ENCODE measurements around the gene HOXC9. TPM values are rescaled to one million over a fixed set of nuclear protein-coding genes. Genes with fewer than 3 reads are reported as not detected.

Gene HOXC9
- total RNA-seq, 1 donor from 2014 or later = not detected

GRCh38 chr12:54032086-54032619, 32.2 kb downstream of the HOXC9 start:
- H3K4me3 Mint-ChIP-seq = peak overlapping the region; percentile 28
- ATAC-seq (ENCODE audit: low read depth) (no peak), DNase-seq (no peak)
- peaks cover 57% of the 10 kb centered on the region for H3K27me3 Mint-ChIP-seq
- peaks cover 30% of the 10 kb centered on the region for H3K4me1 Mint-ChIP-seq
- TF ChIP-seq CTCF (IDR thresholded peaks at IDR 0.05) = no peak
- no peak overlapping the region for H3K27ac Mint-ChIP-seq
- POLR2A ChIA-PET = interaction anchor here (0.5 to 1.5 kb wide), 6 partner anchors 21 to 176 kb away, joined by 4 to 7 read pairs (median 5); partner anchors contain the start of genes HOXC4 and SMUG1
- intact Hi-C loops (cut with micrococcal nuclease) = loop anchor here (1.0 to 5.0 kb wide), 6 partner anchors 25 to 175 kb away; no protein-coding TSS in a partner anchor
- no peaks in the 10 kb centered on the region for H3K36me3 Mint-ChIP-seq (ENCODE audit: low read depth)
- no peaks in the 10 kb centered on the region for H3K9me3 Mint-ChIP-seq
- CTCF ChIA-PET = interaction anchor here (0.6 to 6.3 kb wide), 17 partner anchors 9 to 183 kb away, joined by 3 to 98 read pairs (median 7); partner anchors contain the start of genes HOXC4, HOXC8 and SMUG1

DNA sequence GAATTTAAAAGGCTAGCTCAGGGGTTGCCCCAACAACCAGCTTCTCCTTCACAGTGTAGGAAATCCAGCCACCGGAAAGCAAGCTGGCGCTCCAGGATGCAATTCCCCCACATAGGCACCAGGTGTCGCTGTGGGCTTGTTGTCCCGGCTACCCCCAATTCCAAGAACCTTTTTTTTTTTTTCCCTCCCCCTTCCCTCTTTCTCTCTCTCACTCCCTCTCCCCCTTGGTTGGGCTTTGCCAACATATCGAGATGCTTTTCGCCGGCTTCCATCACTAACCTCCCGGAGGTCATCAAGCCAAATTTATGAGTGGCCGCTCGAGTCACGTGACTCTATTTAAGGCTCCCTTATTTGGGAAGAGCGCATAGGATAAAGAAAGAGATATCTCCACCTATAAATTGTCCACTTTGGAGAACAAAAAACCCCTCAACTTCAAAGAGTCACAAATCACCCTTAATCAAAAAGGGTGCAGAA, 32.7 kb downstream of the HOXC9 start, which contains the start of gene HOXC5:
Gene HOXC5 (plus strand): TSS at position 424 of the 474 bp plus-strand sequence. CDS start 73 bp downstream, outside the sequence.
- Mint-ChIP-seq H3K27ac (peak within 1 kb of the TSS; percentile 24), H3K27me3 (peaks cover 57% of the 10 kb centered on the region), H3K36me3 (ENCODE audit: low read depth) (no peaks in the 10 kb centered on the region), H3K9me3 (no peaks in the 10 kb centered on the region), H3K4me1 (peaks cover 30% of the 10 kb centered on the region), H3K4me3 (peak within 1 kb of the TSS; percentile 70)
- CTCF ChIA-PET = interaction anchor here (0.6 to 6.3 kb wide), 19 partner anchors 8 to 182 kb away, joined by 3 to 98 read pairs (median 4); partner anchors contain the start of genes HOXC4, HOXC8 and SMUG1
- POLR2A ChIA-PET = interaction anchor here (0.5 to 1.5 kb wide), 6 partner anchors 21 to 175 kb away, joined by 4 to 7 read pairs (median 5); partner anchors contain the start of genes HOXC4 and SMUG1
- DNase-seq (peak; percentile 51), ATAC-seq (ENCODE audit: low read depth) (peak; percentile 63)
- peak; percentile 66 for TF ChIP-seq CTCF (IDR thresholded peaks at IDR 0.05)
- intact Hi-C loops (cut with micrococcal nuclease) = loop anchor here (1.0 to 5.0 kb wide), 6 partner anchors 26 to 175 kb away; no protein-coding TSS in a partner anchor

GRCh38 chr12:54033106-54033979, 33.4 kb downstream of the HOXC9 start:
- DNase-seq (no peak), ATAC-seq (ENCODE audit: low read depth) (no peak)
- Mint-ChIP-seq H3K36me3 (ENCODE audit: low read depth) (no peaks in the 10 kb centered on the region), H3K9me3 (no peaks in the 10 kb centered on the region), H3K27ac (no peak overlapping the region), H3K4me1 (peaks cover 30% of the 10 kb centered on the region), H3K27me3 (peaks cover 58% of the 10 kb centered on the region), H3K4me3 (peak overlapping the region; percentile 70)
- CTCF ChIA-PET = interaction anchor here (0.9 to 6.3 kb wide), 12 partner anchors 16 to 182 kb away, joined by 3 to 98 read pairs (median 8); partner anchors contain the start of genes HOXC4, HOXC8 and SMUG1
- TF ChIP-seq CTCF (IDR thresholded peaks at IDR 0.05) = no peak
- POLR2A ChIA-PET = interaction anchor here (0.5 to 1.5 kb wide), 5 partner anchors 20 to 175 kb away, joined by 3 to 7 read pairs (median 4); partner anchors contain the start of genes HOXC4 and SMUG1
- intact Hi-C loops (cut with micrococcal nuclease) = loop anchor here (2.0 to 5.0 kb wide), 3 partner anchors 27 to 71 kb away; no protein-coding TSS in a partner anchor

DNA sequence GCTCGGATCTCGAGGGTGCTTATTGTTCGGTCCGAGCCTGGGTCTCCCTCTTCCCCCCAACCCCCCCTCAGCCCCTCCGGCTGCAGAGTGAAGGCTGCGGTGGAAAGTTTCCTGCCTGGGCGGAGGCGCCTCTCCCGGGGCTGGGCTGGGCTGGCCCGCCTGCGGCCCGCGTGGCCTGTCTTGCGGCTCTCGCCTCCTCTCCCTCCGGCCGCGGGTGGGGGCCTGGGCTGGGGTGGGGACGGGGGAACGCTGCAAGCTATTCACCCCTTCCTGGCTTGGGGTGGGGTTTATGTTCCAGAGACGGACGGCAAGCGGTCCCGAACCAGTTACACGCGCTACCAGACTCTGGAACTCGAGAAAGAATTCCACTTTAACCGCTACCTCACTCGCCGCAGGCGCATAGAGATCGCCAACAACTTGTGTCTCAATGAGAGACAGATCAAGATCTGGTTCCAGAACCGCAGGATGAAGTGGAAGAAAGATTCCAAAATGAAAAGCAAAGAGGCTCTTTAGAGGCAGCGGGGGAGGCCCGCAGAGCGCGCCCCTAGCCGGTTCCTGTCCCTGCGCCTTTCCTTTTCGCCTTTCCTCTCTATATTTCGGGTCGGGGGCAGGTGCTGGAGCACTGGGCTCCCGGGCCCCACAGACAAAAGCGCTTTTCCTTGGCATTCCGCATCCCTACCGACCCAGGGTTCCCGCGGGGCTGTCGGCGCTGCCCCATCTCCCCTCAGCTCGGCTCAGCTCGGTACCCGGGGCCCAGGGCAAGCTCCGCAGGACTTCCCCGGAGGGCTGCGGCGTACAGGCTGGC, 34.2 kb downstream of the HOXC9 start:
- TF ChIP-seq CTCF (IDR thresholded peaks at IDR 0.05) = no peak
- ChIA-PET POLR2A (interaction anchor here (1.4 kb wide), 1 partner anchor 155 kb away, joined by 3 read pairs; the partner anchor contains the start of gene SMUG1), CTCF (interaction anchor here (0.8 to 6.3 kb wide), 3 partner anchors 18 to 167 kb away, joined by 4 to 98 read pairs (median 6); partner anchors contain the start of gene SMUG1)
- H3K36me3 Mint-ChIP-seq (ENCODE audit: low read depth) = no peaks in the 10 kb centered on the region
- peaks cover 61% of the 10 kb centered on the region for H3K27me3 Mint-ChIP-seq
- no peak overlapping the region for H3K27ac Mint-ChIP-seq
- H3K9me3 Mint-ChIP-seq = no peaks in the 10 kb centered on the region
- peak overlapping the region; percentile 71 for H3K4me3 Mint-ChIP-seq
- no peak for DNase-seq
- intact Hi-C loops (cut with micrococcal nuclease) = loop anchor here (2.0 to 5.0 kb wide), 4 partner anchors 19 to 72 kb away; partner anchors contain the start of gene HOXC4
- H3K4me1 Mint-ChIP-seq = peaks cover 27% of the 10 kb centered on the region
- ATAC-seq (ENCODE audit: low read depth) = no peak

Measured in activated B cell treated with CpG ODN at 0.5 μM for 24 hours (primary cell).